ENCODE data around the gene OMD.
"Not testable (repeated sequence)": the region's sequence is repeated elsewhere in the genome, so short reads cannot be mapped to it uniquely, and the experiment has no call there.

OMD gene

DNA sequence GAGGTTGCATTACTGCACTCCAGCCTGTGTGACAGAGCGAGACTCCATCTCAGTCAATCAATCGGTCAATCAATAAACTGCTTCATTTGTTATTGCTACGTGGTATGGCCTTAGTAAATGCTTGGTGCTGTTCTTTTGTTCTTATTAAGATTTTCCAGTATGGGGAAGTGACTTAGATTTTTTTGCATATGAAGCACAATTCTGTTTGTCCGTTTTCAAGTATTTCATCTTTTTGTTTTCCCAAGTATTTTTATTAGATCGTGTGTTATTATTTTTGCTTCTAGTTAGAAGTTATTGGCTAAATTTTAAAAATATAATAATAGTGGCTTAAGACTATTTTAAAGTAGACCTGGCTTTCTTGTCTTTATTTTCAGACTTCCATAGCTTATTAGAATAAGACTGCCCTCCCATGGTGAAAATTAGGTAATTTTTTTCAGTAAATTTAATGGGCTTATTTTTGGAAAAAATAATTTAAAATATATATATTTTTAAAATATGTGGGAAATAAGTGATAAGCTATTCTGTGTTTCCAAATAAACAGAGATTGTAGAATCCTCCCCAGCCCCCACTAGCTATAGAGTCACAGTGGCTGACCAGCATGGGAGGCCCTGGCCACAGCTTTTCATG is 14.7 kb upstream of the OMD start:
- H3K27ac ChIP-seq (ENCODE audit: low read length): no peak overlapping the region
- no peaks in the 10 kb centered on the region for H3K4me1 ChIP-seq (ENCODE audit: insufficient read depth, low read length)
- H3K9ac ChIP-seq (ENCODE audit: low read depth, low read length): no peak overlapping the region
- H3K27me3 ChIP-seq (ENCODE audit: insufficient read depth, low read length): no peaks in the 10 kb centered on the region
- H3K9me3 ChIP-seq (ENCODE audit: insufficient read depth, low read depth, low read length): no peaks in the 10 kb centered on the region
- H3K4me3 ChIP-seq (ENCODE audit: low read length): no peak overlapping the region
- H3K36me3 ChIP-seq (ENCODE audit: insufficient read depth, low read depth, low read length): no peaks in the 10 kb centered on the region

DNA sequence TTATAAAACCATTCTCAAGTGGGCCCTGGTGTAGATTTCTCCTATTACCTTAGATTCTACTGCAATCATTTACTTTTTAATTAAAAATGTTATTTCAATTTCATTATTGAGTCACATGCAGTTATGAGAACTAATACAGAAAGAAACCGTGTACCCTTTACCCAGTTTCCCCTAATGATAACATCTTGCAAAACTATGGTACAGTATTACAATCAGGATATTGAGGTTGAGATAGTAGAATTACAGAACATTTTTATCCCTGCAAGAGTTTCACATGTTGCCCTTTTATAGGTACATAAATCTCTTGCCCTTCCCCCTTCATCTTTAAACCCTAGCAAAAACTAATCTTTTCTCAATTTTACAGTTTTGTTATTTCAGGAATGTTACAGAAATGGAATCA is 11.0 kb upstream of the OMD start:
- no peak overlapping the region for H3K9ac ChIP-seq (ENCODE audit: low read depth, low read length)
- H3K27me3 ChIP-seq (ENCODE audit: insufficient read depth, low read length): no peaks in the 10 kb centered on the region
- no peaks in the 10 kb centered on the region for H3K9me3 ChIP-seq (ENCODE audit: insufficient read depth, low read depth, low read length)
- H3K4me3 ChIP-seq (ENCODE audit: low read length): no peak overlapping the region
- H3K27ac ChIP-seq (ENCODE audit: low read length): no peak overlapping the region
- no peaks in the 10 kb centered on the region for H3K36me3 ChIP-seq (ENCODE audit: insufficient read depth, low read depth, low read length)
- no peaks in the 10 kb centered on the region for H3K4me1 ChIP-seq (ENCODE audit: insufficient read depth, low read length)

DNA sequence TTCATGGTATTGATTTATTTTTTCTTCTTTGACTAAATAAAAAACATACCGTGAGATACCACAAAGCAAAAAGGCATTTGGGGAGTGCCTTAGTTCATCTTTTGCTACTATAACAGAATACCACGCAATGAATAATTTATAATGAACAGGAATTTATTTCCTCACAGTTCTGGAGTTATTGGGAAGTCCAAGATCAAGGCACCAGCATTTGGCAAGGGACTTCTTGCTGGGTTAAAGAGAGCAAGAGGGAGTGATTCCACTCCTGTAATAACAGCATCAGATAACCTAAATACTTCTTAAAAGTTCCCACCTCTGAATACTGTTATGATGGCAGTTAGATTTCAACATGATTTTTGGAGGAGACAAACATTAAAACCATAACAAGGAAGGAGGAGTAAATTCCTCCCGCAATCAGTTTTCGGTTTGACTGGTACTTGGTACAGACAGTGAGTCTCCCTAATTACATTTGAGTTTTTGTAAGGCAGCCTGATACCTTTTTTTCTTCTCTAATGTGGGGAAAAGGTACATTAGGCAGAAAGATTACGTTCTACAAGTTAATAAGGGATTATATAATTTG is 8.8 kb upstream of the OMD start:
- no peak overlapping the region for H3K27ac ChIP-seq (ENCODE audit: low read length)
- no peak overlapping the region for H3K9ac ChIP-seq (ENCODE audit: low read depth, low read length)
- H3K27me3 ChIP-seq (ENCODE audit: insufficient read depth, low read length): no peaks in the 10 kb centered on the region
- no peaks in the 10 kb centered on the region for H3K36me3 ChIP-seq (ENCODE audit: insufficient read depth, low read depth, low read length)
- no peaks in the 10 kb centered on the region for H3K9me3 ChIP-seq (ENCODE audit: insufficient read depth, low read depth, low read length)
- no peak overlapping the region for H3K4me3 ChIP-seq (ENCODE audit: low read length)
- no peaks in the 10 kb centered on the region for H3K4me1 ChIP-seq (ENCODE audit: insufficient read depth, low read length)

DNA sequence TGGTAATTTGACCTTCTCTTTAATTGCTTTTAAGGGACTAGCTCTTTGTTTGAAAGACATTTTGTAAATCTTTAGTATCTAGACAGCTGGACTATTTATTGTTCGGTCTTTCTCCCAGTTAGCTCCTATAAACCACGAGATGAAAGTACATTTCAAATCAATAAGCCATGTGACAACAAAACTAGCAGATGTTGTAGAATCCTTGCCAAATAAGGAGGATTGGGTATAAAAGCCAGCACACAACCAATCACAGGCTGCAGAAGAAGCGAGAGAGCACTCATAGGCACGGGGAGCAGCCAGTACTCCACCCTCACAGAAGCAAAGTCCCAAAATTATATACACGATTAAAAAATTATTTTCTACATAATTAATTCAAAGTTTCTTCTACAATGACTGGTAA is 8.1 kb upstream of the OMD start:
- Histone ChIP-seq H3K4me3 (ENCODE audit: low read length) (no peak overlapping the region), H3K27me3 (ENCODE audit: insufficient read depth, low read length) (no peaks in the 10 kb centered on the region), H3K27ac (ENCODE audit: low read length) (no peak overlapping the region), H3K9ac (ENCODE audit: low read depth, low read length) (no peak overlapping the region), H3K9me3 (ENCODE audit: insufficient read depth, low read depth, low read length) (no peaks in the 10 kb centered on the region), H3K36me3 (ENCODE audit: insufficient read depth, low read depth, low read length) (no peaks in the 10 kb centered on the region), H3K4me1 (ENCODE audit: insufficient read depth, low read length) (no peaks in the 10 kb centered on the region)

DNA sequence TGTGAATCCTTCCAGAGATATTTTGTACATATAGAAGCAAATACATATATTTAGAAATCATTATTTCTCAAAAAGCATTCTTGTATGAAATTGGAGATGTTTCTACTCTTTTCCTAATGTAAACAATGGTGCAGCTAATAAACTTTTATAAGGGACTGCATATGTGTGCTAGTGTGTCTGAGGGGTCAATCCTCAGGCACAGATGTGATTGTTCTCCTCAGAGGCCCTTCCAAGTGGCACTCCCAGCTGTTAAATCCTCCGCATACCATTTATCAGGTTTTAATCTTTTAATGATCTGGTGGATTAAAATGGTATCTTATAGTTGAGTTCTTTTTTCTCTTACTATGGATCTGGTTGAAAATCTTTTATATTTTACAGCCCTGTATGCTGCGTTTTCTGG is 5.6 kb upstream of the OMD start:
- Histone ChIP-seq H3K4me3 (ENCODE audit: low read length) (no peak overlapping the region), H3K27ac (ENCODE audit: low read length) (no peak overlapping the region), H3K4me1 (ENCODE audit: insufficient read depth, low read length) (no peaks in the 10 kb centered on the region), H3K9me3 (ENCODE audit: insufficient read depth, low read depth, low read length) (no peaks in the 10 kb centered on the region), H3K9ac (ENCODE audit: low read depth, low read length) (no peak overlapping the region), H3K27me3 (ENCODE audit: insufficient read depth, low read length) (no peaks in the 10 kb centered on the region), H3K36me3 (ENCODE audit: insufficient read depth, low read depth, low read length) (no peaks in the 10 kb centered on the region)

DNA sequence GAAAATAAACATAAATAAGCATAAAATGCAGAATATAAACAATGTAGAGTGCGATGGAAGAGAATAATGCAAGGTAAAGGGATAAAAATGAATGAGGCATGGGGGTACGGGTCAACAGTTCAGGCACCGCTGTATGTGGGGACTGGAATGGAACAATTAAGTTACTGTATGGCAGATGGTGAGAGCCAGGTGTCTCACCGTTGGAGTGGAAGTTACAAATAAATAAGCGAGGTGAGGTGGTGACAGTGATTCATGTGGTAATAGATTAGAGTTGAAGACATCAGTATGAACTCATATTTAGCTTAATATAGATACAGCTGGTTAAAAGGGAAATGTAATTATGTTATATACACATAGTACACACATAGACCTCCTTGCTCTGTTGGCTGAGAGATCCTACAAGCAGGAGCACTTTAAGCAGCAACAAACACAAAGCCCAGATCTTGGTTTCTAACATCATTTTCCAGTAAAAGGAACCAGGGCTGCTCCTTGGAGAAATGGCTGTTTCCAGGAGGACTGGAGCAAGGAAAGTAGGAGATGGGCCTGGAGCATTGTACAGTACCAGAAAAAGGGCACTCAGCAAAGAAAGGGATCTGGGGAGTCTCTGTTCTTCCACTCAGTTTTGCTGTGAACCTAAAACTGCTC is 2.4 kb upstream of the OMD start:
- no peaks in the 10 kb centered on the region for H3K4me1 ChIP-seq (ENCODE audit: insufficient read depth, low read length)
- no peak overlapping the region for H3K27ac ChIP-seq (ENCODE audit: low read length)
- H3K4me3 ChIP-seq (ENCODE audit: low read length): no peak overlapping the region
- no peaks in the 10 kb centered on the region for H3K9me3 ChIP-seq (ENCODE audit: insufficient read depth, low read depth, low read length)
- no peak overlapping the region for H3K9ac ChIP-seq (ENCODE audit: low read depth, low read length)
- no peaks in the 10 kb centered on the region for H3K27me3 ChIP-seq (ENCODE audit: insufficient read depth, low read length)
- H3K36me3 ChIP-seq (ENCODE audit: insufficient read depth, low read depth, low read length): no peaks in the 10 kb centered on the region

DNA sequence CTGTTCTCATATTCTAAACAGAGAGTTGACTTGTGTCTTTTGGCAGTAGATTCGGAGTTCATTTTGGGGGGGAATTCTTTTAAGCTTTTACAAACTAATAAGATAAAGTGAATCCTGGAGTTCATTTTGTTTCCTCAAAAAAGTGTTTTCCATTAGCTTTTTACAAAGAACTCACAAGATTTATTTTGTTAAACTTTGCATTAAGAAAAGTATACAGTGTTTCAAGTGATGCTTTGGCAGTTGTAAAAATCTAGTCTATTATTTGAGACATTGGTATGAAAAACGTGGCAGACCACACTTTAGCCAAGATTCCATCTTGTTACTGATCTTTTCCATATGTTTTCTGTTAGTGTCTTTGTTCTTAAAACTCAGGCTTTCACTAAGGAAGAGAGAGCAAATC is 1.2 kb upstream of the OMD start:
- no peak overlapping the region for H3K4me3 ChIP-seq (ENCODE audit: low read length)
- H3K27me3 ChIP-seq (ENCODE audit: insufficient read depth, low read length): no peaks in the 10 kb centered on the region
- no peaks in the 10 kb centered on the region for H3K9me3 ChIP-seq (ENCODE audit: insufficient read depth, low read depth, low read length)
- no peaks in the 10 kb centered on the region for H3K4me1 ChIP-seq (ENCODE audit: insufficient read depth, low read length)
- H3K36me3 ChIP-seq (ENCODE audit: insufficient read depth, low read depth, low read length): no peaks in the 10 kb centered on the region
- no peak overlapping the region for H3K27ac ChIP-seq (ENCODE audit: low read length)
- no peak overlapping the region for H3K9ac ChIP-seq (ENCODE audit: low read depth, low read length)

DNA sequence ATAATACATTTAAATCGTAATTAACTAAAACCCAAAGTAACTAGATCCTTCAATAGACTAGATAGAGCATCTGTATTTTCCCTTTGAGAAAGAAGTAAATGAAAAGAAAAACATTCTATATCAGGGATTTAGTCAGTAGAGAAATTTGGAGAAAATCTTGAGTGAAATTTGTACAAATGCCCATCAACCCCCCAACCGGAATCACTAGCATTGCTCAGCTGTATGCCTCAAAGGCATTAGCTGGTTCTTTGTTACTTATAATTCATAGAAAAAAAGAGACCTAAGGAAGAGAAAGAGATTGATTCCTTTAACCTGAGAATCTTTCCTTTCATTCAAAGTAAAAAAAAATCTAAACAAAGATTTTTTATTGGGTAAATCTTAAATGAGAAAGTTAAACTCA is 659 bp downstream of the OMD start:
- H3K4me3 ChIP-seq (ENCODE audit: low read length): no peak overlapping the region

DNA sequence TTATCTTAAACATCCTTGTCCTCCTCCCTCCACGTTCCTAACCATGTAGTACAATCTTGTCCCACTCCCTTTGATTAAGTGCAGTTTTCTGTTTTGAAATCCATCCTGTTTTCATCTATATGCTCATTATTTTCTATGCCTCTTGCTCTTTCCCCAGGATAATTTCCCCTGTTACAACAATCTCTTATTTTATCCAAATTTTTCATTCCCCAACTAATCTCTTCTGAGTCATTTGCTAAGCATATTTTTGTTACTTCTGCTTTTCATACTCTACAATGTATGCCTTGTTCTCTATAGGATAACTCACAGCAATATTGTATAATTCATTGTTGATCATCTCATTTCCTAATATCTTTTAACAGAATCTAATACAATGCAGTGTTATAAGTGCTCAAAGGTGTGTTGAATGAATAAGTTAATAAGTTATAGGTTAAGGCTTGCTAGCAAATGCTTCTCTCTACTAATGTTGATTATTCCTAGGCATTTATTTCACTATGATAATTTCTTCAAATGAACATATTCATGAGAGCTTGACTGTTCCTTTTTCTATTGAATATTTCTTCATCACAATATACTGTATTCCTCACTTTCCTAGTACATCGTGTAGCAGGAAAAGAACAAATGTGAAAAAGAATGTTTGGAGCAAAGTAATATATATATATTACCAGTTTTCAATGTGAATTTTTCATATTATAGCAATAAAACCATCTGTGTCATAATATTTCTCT is 1.5 kb downstream of the OMD start:
- Histone ChIP-seq H3K36me3 (ENCODE audit: insufficient read depth, low read depth, low read length) (no peaks in the 10 kb centered on the region), H3K4me3 (ENCODE audit: low read length) (no peak overlapping the region), H3K9ac (ENCODE audit: low read depth, low read length) (no peak overlapping the region), H3K27me3 (ENCODE audit: insufficient read depth, low read length) (no peaks in the 10 kb centered on the region), H3K27ac (ENCODE audit: low read length) (no peak overlapping the region), H3K9me3 (ENCODE audit: insufficient read depth, low read depth, low read length) (no peaks in the 10 kb centered on the region), H3K4me1 (ENCODE audit: insufficient read depth, low read length) (no peaks in the 10 kb centered on the region)

More for the DNA sequence above, 659 bp downstream of the OMD start:
- Histone ChIP-seq H3K27me3 (ENCODE audit: insufficient read depth, low read length) (no peaks in the 10 kb centered on the region), H3K9ac (ENCODE audit: low read depth, low read length) (no peak overlapping the region), H3K27ac (ENCODE audit: low read length) (no peak overlapping the region), H3K36me3 (ENCODE audit: insufficient read depth, low read depth, low read length) (no peaks in the 10 kb centered on the region), H3K4me1 (ENCODE audit: insufficient read depth, low read length) (no peaks in the 10 kb centered on the region), H3K9me3 (ENCODE audit: insufficient read depth, low read depth, low read length) (no peaks in the 10 kb centered on the region)

DNA sequence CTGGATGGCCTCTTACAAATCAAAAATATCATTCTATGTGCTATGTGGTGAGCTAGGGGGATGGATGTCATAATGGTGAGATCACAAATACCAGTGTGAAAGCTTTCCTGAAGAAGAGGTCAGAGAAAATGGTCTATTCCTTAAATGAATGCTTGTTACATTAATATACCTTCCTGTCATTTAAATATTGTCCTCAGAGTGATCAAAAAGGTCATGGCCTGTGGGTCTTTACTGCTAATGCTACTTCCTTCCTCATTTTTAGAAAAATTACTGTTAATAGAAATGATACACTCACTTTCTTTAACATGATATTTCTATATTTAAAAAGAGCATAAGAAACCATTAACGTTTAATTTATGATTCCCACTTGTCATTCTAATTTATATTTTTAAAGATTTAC is 9.7 kb downstream of the OMD start:
- H3K27me3 ChIP-seq (ENCODE audit: insufficient read depth, low read length): no peaks in the 10 kb centered on the region
- H3K9ac ChIP-seq (ENCODE audit: low read depth, low read length): no peak overlapping the region
- no peaks in the 10 kb centered on the region for H3K9me3 ChIP-seq (ENCODE audit: insufficient read depth, low read depth, low read length)
- no peaks in the 10 kb centered on the region for H3K4me1 ChIP-seq (ENCODE audit: insufficient read depth, low read length)
- H3K4me3 ChIP-seq (ENCODE audit: low read length): no peak overlapping the region
- H3K27ac ChIP-seq (ENCODE audit: low read length): no peak overlapping the region
- no peaks in the 10 kb centered on the region for H3K36me3 ChIP-seq (ENCODE audit: insufficient read depth, low read depth, low read length)

DNA sequence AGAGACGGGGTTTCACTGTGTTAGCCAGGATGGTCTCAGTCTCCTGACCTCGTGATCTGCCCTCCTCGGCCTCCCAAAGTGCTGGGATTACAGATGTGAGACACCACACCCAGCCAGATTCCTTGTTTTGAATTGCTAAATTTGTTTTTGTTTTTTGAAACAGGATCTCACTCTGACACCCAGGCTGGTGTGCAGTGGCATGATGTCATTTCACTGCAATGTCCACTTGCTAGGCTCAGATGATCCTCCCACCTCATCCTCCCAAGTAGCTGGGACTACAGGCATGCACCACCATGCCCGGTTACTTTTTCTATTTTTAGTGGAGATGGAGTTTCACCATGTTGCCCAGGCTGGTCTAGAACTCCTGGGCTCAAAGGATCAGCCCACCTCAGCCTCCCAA is 13.1 kb downstream of the OMD start:
- H3K4me3 ChIP-seq (ENCODE audit: low read length); H3K27me3 ChIP-seq (ENCODE audit: insufficient read depth, low read length); H3K9me3 ChIP-seq (ENCODE audit: insufficient read depth, low read depth, low read length); H3K36me3 ChIP-seq (ENCODE audit: insufficient read depth, low read depth, low read length); H3K4me1 ChIP-seq (ENCODE audit: insufficient read depth, low read length); H3K9ac ChIP-seq (ENCODE audit: low read depth, low read length); H3K27ac ChIP-seq (ENCODE audit: low read length): not testable (repeated sequence)
